H1 (cell line): Measurements from ENCODE around the gene CHD2. TPM values are rescaled to one million over a fixed set of nuclear protein-coding genes. Genes with fewer than 3 reads are reported as not detected.

Experiments used
- CTCF ChIA-PET: fragments of 300-600 bp; sonication (Branson Sonifier 250); formaldehyde crosslinking; loops from one replicate; lab custom pipeline; 2021; ENCODE audit not compliant: partially characterized antibody; lab: Charles Lee
- POLR2A ChIA-PET: fragments of 300-600 bp; sonication (Branson Sonifier 250); formaldehyde crosslinking; loops from one replicate; lab custom pipeline; 2021; ENCODE audit warnings: inconsistent platforms; ENCODE audit not compliant: partially characterized antibody; lab: Charles Lee
- DNase-seq, 2 experiments: peaks; one replicate each; pipeline versions ENCODE4 v3.0.0 to v3.0.0-alpha.2; 2010 to 2022; ENCODE audit warnings: low spot score in 2 of 2, low read depth in 1 of 2, mixed read lengths in 1 of 2
- FAIRE-seq: peaks from 2 replicates; lab custom pipeline; 2011; peaks lifted over from hg19 to GRCh38; lab: Jason Lieb, UNC
- H2AFZ ChIP-seq: 2 replicates; pipeline ENCODE4 v1.8.1; 2012; ENCODE audit warnings: low read length, inconsistent platforms
- H2AK5ac ChIP-seq: 2 replicates; pipeline ENCODE4 v1.6.1; 2013; ENCODE audit warnings: low read depth, low read length
- H2BK120ac ChIP-seq: replicated peaks from 2 replicates; pipeline ENCODE3; 2013; ENCODE audit warnings: low read depth, low read length, inconsistent platforms
- H2BK12ac ChIP-seq: 2 replicates; pipeline ENCODE4 v1.6.1; 2013; ENCODE audit warnings: low read depth, low read length
- H2BK15ac ChIP-seq: 2 replicates; pipeline ENCODE4 v1.6.1; 2013; ENCODE audit warnings: low read length
- H2BK20ac ChIP-seq: 2 replicates; pipeline ENCODE4 v1.6.1; 2013; ENCODE audit warnings: low read length
- H2BK5ac ChIP-seq: 2 replicates; pipeline ENCODE4 v1.6.1; 2013; ENCODE audit warnings: low read depth, low read length
- H3K14ac ChIP-seq: 2 replicates; pipeline ENCODE4 v1.6.1; 2013; ENCODE audit warnings: inconsistent platforms; ENCODE audit not compliant: insufficient read length
- H3K18ac ChIP-seq: 2 replicates; pipeline ENCODE4 v1.6.1; 2013; ENCODE audit warnings: low read length; ENCODE audit errors: extremely low read depth
- H3K23ac ChIP-seq: 2 replicates; pipeline ENCODE4 v1.6.1; 2013; ENCODE audit warnings: inconsistent platforms; ENCODE audit not compliant: insufficient read length
- H3K23me2 ChIP-seq: 2 replicates; pipeline ENCODE4 v1.6.1; 2013; ENCODE audit warnings: low read depth, low read length
- H3K27ac ChIP-seq: 2 replicates; pipeline ENCODE4 v1.6.1; 2011; ENCODE audit warnings: low read depth, low read length, inconsistent platforms
- H3K27me3 ChIP-seq, 4 experiments: replicated peaks in 1 of 4; 1 replicate in 1 of 4; 2 replicates in 3 of 4; pipeline versions ENCODE4 v1.6.1 to v1.8.1; 2011 to 2013; ENCODE audit warnings: low read length in 3 of 4, mild to moderate bottlenecking in 3 of 4, inconsistent platforms in 2 of 4, mixed read lengths in 2 of 4, moderate library complexity in 1 of 4; ENCODE audit not compliant: control insufficient read depth in 3 of 4, insufficient read depth in 3 of 4; ENCODE audit errors: extremely low read depth in 1 of 4
- H3K36me3 ChIP-seq, 4 experiments: 2 replicates each; pipeline versions ENCODE4 v1.6.1 to v1.8.1; 2011 to 2013; ENCODE audit warnings: mild to moderate bottlenecking in 4 of 4, low read length in 3 of 4, moderate library complexity in 2 of 4, control low read depth in 1 of 4, inconsistent platforms in 1 of 4; ENCODE audit not compliant: insufficient read depth in 4 of 4, control insufficient read depth in 2 of 4
- H3K4ac ChIP-seq: replicated peaks from 2 replicates; pipeline ENCODE3; 2013; ENCODE audit warnings: low read length, low read depth, mixed read lengths, inconsistent platforms; ENCODE audit not compliant: insufficient read length
- H3K4me1 ChIP-seq, 4 experiments: replicated peaks in 1 of 4; 1 replicate in 1 of 4; 2 replicates in 3 of 4; pipeline versions ENCODE4 v1.6.1 to v1.8.1; 2011 to 2013; ENCODE audit warnings: low read length in 3 of 4, inconsistent platforms in 2 of 4, mixed read lengths in 1 of 4; ENCODE audit not compliant: insufficient read depth in 4 of 4, control insufficient read depth in 3 of 4
- H3K4me2 ChIP-seq, 2 experiments: 2 replicates each; pipeline versions ENCODE4 v1.6.1 to v1.8.1; 2011 to 2013; ENCODE audit warnings: low read depth in 2 of 2, low read length in 2 of 2, control low read depth in 1 of 2, inconsistent platforms in 1 of 2, mild to moderate bottlenecking in 1 of 2; ENCODE audit not compliant: insufficient read depth in 1 of 2
- H3K4me3 ChIP-seq, 4 experiments: fragments of 200-600, 300-600 bp in 1 of 4; sonication (generic), shearing (Covaris generic), sonication (Bioruptor Twin) in 1 of 4; 2 replicates each; pipeline versions ENCODE4 v1.5.1 to v1.8.1; 2011 to 2016; ENCODE audit warnings: low read length in 4 of 4, low read depth in 3 of 4, control low read depth in 2 of 4, inconsistent platforms in 2 of 4, mild to moderate bottlenecking in 2 of 4, mixed read lengths in 1 of 4, moderate library complexity in 1 of 4; ENCODE audit not compliant: insufficient read depth in 2 of 4; ENCODE audit errors: extremely low read depth in 1 of 4
- H3K56ac ChIP-seq: replicated peaks from 2 replicates; pipeline ENCODE3; 2013; ENCODE audit warnings: low read depth, mild to moderate bottlenecking, mixed read lengths, low read length, inconsistent platforms; ENCODE audit not compliant: insufficient read length
- H3K79me1 ChIP-seq: 2 replicates; pipeline ENCODE4 v1.6.1; 2013; ENCODE audit warnings: low read depth, low read length, control low read depth
- H3K79me2 ChIP-seq, 2 experiments: 2 replicates each; pipeline versions ENCODE4 v1.6.1 to v1.8.1; 2012 to 2013; ENCODE audit warnings: low read length in 2 of 2, mild to moderate bottlenecking in 2 of 2, inconsistent platforms in 1 of 2; ENCODE audit not compliant: insufficient read depth in 2 of 2, control insufficient read depth in 1 of 2
- H3K9ac ChIP-seq, 4 experiments: replicated peaks in 1 of 4; 1 replicate in 1 of 4; 2 replicates in 3 of 4; pipeline versions ENCODE4 v1.6.1 to v1.8.1; 2011 to 2013; ENCODE audit warnings: low read depth in 3 of 4, low read length in 3 of 4, control low read depth in 2 of 4, mild to moderate bottlenecking in 2 of 4, moderate library complexity in 2 of 4, inconsistent platforms in 1 of 4; ENCODE audit errors: extremely low read depth in 1 of 4
- H3K9me3 ChIP-seq, 2 experiments: 2 replicates each; pipeline versions ENCODE4 v1.6.1 to v1.8.1; 2012 to 2013; ENCODE audit warnings: mild to moderate bottlenecking in 2 of 2, moderate library complexity in 2 of 2, control low read depth in 1 of 2, inconsistent platforms in 1 of 2, low read depth in 1 of 2, low read length in 1 of 2, mixed read lengths in 1 of 2; ENCODE audit not compliant: insufficient read depth in 2 of 2
- H4K20me1 ChIP-seq, 2 experiments: replicated peaks in 1 of 2; 2 replicates each; pipeline versions ENCODE3 to v1.8.1; 2011 to 2013; ENCODE audit warnings: inconsistent platforms in 2 of 2, low read length in 2 of 2, mild to moderate bottlenecking in 1 of 2; ENCODE audit not compliant: insufficient read depth in 2 of 2, control insufficient read depth in 1 of 2
- H4K5ac ChIP-seq: 2 replicates; pipeline ENCODE4 v1.6.1; 2013; ENCODE audit warnings: low read length, low read depth, mixed read lengths, inconsistent platforms; ENCODE audit not compliant: insufficient read length
- H4K8ac ChIP-seq: 2 replicates; pipeline ENCODE4 v1.8.0; 2013; ENCODE audit warnings: mild to moderate bottlenecking, moderate library complexity, low read length, inconsistent platforms; ENCODE audit not compliant: insufficient read depth; ENCODE audit errors: extremely low read depth
- H4K91ac ChIP-seq: replicated peaks from 2 replicates; pipeline ENCODE3; 2013; ENCODE audit warnings: low read length, mixed read lengths, inconsistent platforms; ENCODE audit not compliant: insufficient read length
- BCL11A ChIP-seq, 2 experiments: IDR thresholded peaks; one replicate each; pipeline ENCODE4 v1.6.1; 2011; ENCODE audit warnings: low read depth in 2 of 2, low read length in 2 of 2, mild to moderate bottlenecking in 2 of 2
- BRCA1 ChIP-seq: IDR thresholded peaks from 2 replicates; pipeline ENCODE4 v1.6.1; 2012; ENCODE audit warnings: low read depth, low read length, improper control_type of control experiment
- CHD2 ChIP-seq: IDR thresholded peaks from 2 replicates; pipeline ENCODE4 v1.6.1; 2012; ENCODE audit warnings: low read length, improper control_type of control experiment
- HDAC2 ChIP-seq, 2 experiments: fragments of 300-600 bp in 1 of 2; sonication (generic) in 1 of 2; IDR thresholded peaks; 2 replicates each; pipeline ENCODE4 v1.6.1; 2011 to 2012; ENCODE audit warnings: low read depth in 2 of 2, low read length in 2 of 2, mild to moderate bottlenecking in 2 of 2, moderate library complexity in 2 of 2, borderline replicate concordance in 1 of 2, inconsistent platforms in 1 of 2
- PHF8 ChIP-seq: fragments of 200-600 bp; sonication (generic); conservative IDR thresholded peaks from 2 replicates; pipeline ENCODE4 v1.7.1; 2012; ENCODE audit warnings: low read depth, mild to moderate bottlenecking, inconsistent platforms, low read length, moderate library complexity
- RNF2 ChIP-seq: fragments of 200-900, 300-1000 bp; sonication (generic); IDR thresholded peaks from 2 replicates; pipeline ENCODE4 v1.7.1; 2016; ENCODE audit warnings: borderline replicate concordance, low read depth, mild to moderate bottlenecking, antibody characterized with exemption, low read length; ENCODE audit not compliant: poor library complexity, severe bottlenecking; ENCODE audit errors: missing control alignments
- SAP30 ChIP-seq: fragments of 300-600 bp; sonication (generic); IDR thresholded peaks from 2 replicates; pipeline ENCODE4 v1.7.1; 2012; ENCODE audit warnings: low read length, moderate library complexity, mild to moderate bottlenecking, inconsistent platforms; ENCODE audit not compliant: insufficient read depth, insufficient replicate concordance
- SP1 ChIP-seq: IDR thresholded peaks from 2 replicates; pipeline ENCODE4 v1.6.1; 2011; ENCODE audit warnings: low read depth, low read length
- SUZ12 ChIP-seq: fragments of 200-600 bp; sonication (generic); IDR thresholded peaks from 2 replicates; pipeline ENCODE4 v1.6.1; 2012; ENCODE audit warnings: mild to moderate bottlenecking, inconsistent platforms, low read length, moderate library complexity, mixed read lengths
- TAF1 ChIP-seq: IDR thresholded peaks from 2 replicates; pipeline ENCODE4 v1.6.1; 2011; ENCODE audit warnings: mild to moderate bottlenecking, low read depth, low read length
- WGBS, 2 experiments: shearing (Covaris generic) in 1 of 2; methylation state at CpG; one replicate each; pipeline versions ENCODE4 v1.1.6 to v1.1.7; 2013 to 2015; ENCODE audit warnings: low lambda C conversion rate in 2 of 2, mixed read lengths in 2 of 2, inconsistent platforms in 1 of 2, low coverage in 1 of 2, missing lambda C conversion rate in 1 of 2; ENCODE audit not compliant: insufficient replicate concordance in 2 of 2, insufficient coverage in 1 of 2, insufficient read length in 1 of 2; ENCODE audit errors: extremely low coverage in 1 of 2, missing lambda C conversion rate in 1 of 2; 5-methylcytosine and 5-hydroxymethylcytosine counted together
- polyA plus RNA-seq, 7 experiments: library from polyadenylated mRNA; depleted of rRNA in 3 of 7; stranded (reverse) in 5 of 7; unstranded in 2 of 7; fragments of >200 nt in 5 of 7; fragments of 200-250 nt in 2 of 7; gene quantifications; 1 replicate in 5 of 7; 2 replicates in 1 of 7; 4 replicates in 1 of 7; pipeline versions ENCODE4 v1.2.1 to v1.2.3, GENCODE V29; 2011 to 2013; ENCODE audit warnings: missing spikeins in 2 of 7, mixed read lengths in 2 of 7
- total RNA-seq: library from RNA; stranded (reverse); fragmentation: NEBNext Ultra II Directional; extraction: Animal tissue kit (Norgen Biotek cat#: 25700); gene quantifications from 2 replicates; pipeline ENCODE4 v1.2.1, GENCODE V29; 2021
- TF ChIP-seq, protein P1 (sequence below): IDR thresholded peaks from 2 replicates; pipeline ENCODE4 v1.6.1; 2012; ENCODE audit warnings: inconsistent platforms

The CHD2 gene
- total and polyA plus RNA-seq, 2 of the 8 experiments (the other 6 are each of a cell fraction or from before 2014, with no cell fraction given) = 28.8 to 70.0 TPM

DNA sequence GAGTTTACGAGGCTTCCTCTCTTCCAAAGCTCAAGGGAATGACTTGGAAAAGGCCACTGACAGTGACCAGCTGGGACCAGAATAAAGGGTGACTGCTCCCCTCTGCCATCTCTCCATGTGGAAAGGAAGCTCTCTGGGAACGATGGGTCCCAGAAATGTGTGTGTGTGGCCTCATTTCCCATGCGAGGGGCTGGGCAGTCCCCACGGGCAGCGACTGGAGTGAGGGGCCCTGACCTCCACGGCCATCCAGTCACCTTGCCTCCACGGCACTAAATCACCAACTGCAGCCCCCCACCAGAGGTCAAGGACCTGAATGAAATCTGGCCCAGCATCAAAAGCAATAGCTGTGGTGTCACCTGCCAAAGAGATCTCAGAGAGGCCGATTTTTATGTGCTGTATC lies 159.3 kb downstream of the CHD2 start:
- CTCF ChIA-PET = interaction anchor here (0.7 to 15.8 kb wide), 13 partner anchors 8 to 1060 kb away, joined by 3 to 119 read pairs (median 11); no protein-coding TSS in a partner anchor
- peak overlapping the region; percentile 85; the same call in 1 of the 2 replicates for H2BK12ac ChIP-seq
- H2BK120ac ChIP-seq = no peak overlapping the region
- H3K4ac ChIP-seq = no peak overlapping the region
- H2AK5ac ChIP-seq = peak overlapping the region; percentile 66; the same call in 1 of the 2 replicates
- no peak overlapping the region for H4K8ac ChIP-seq
- peaks cover 42% of the 10 kb centered on the region for H3K79me1 ChIP-seq
- H3K36me3 ChIP-seq = peaks cover 6 to 74% (median 12%) of the 10 kb centered on the region in 4 experiments; a peak in 7 of 8 replicates
- H2BK15ac ChIP-seq = 0 out of 2 replicates have a peak overlapping the region, but pooled peaks have one; percentile 95
- peaks cover 11 to 83% of the 10 kb centered on the region in 2 experiments; a peak in 3 of 4 replicates for H3K79me2 ChIP-seq
- H3K23me2 ChIP-seq = no peaks in the 10 kb centered on the region
- H3K4me1 ChIP-seq = peaks cover 21 to 69% (median 42%) of the 10 kb centered on the region in 4 experiments
- H2BK20ac ChIP-seq = 0 out of 2 replicates have a peak overlapping the region, but pooled peaks have one; percentile 86
- no peak overlapping the region for H2AFZ ChIP-seq
- POLR2A ChIA-PET = interaction anchor here (0.7 to 6.3 kb wide), 8 partner anchors 8 to 272 kb away, joined by 3 to 62 read pairs (median 4); no protein-coding TSS in a partner anchor
- peak overlapping the region; percentile 90 for H3K18ac ChIP-seq
- no peak overlapping the region for H3K23ac ChIP-seq
- H2BK5ac ChIP-seq = peak overlapping the region; percentile 94; the same call in 1 of the 2 replicates
- no peak overlapping the region for H3K14ac ChIP-seq
- no peaks in the 10 kb centered on the region for H3K27me3 ChIP-seq
- no peak overlapping the region for H3K56ac ChIP-seq
- H3K4me2 ChIP-seq = 0 out of 4 replicates have a peak overlapping the region, but pooled peaks of 1 of the 2 experiments have one; percentile 22
- no peak overlapping the region for H4K91ac ChIP-seq
- no peak overlapping the region for H3K27ac ChIP-seq
- H3K9me3 ChIP-seq = no peaks in the 10 kb centered on the region
- H3K9ac ChIP-seq = no peak overlapping the region
- H4K5ac ChIP-seq = no peak overlapping the region
- WGBS, 2 experiments = 78% methylated on average over 8 of the region's 8 CpGs; no CpG with 5 or more reads in 1 of the 2 experiments
- no peak overlapping the region for H3K4me3 ChIP-seq
- no peak for DNase-seq
- FAIRE-seq = no peak
- peaks cover 24 to 36% of the 10 kb centered on the region in 2 experiments for H4K20me1 ChIP-seq
- TF ChIP-seq TAF1 (no peak), HDAC2 (IDR thresholded peaks at IDR 0.05; ENCODE audit: borderline replicate concordance in 1 of 2, low read depth in 2 of 2, low read length in 2 of 2) (no peak), BRCA1 (no peak), SAP30 (no peak), SP1 (no peak), SUZ12 (no peak), BCL11A (IDR thresholded peaks at IDR 0.05; ENCODE audit: low read depth in 2 of 2, low read length in 2 of 2) (no peak), CHD2 (no peak), PHF8 (no peak), RNF2 (no peak)
- TF ChIP-seq, protein P1, sequence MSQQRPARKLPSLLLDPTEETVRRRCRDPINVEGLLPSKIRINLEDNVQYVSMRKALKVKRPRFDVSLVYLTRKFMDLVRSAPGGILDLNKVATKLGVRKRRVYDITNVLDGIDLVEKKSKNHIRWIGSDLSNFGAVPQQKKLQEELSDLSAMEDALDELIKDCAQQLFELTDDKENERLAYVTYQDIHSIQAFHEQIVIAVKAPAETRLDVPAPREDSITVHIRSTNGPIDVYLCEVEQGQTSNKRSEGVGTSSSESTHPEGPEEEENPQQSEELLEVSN = no peak
